Lung (tissue), 12 donors: ENCODE results near the gene CRACR2B. TPM values are rescaled to one million over a fixed set of nuclear protein-coding genes. Genes with fewer than 3 reads are reported as not detected.

Experiments used
- ATAC-seq: fragments of 200-7000 bp; cut with Tn5 transposase; one replicate; pipeline ENCODE4 v1.9.1; 2020; ENCODE audit warnings: moderate number of reproducible peaks; ENCODE audit not compliant: insufficient read depth, low FRiP score
- DNase-seq, 3 donors: peaks; one replicate each; pipeline ENCODE4 v3.0.0-alpha.2; 2013 to 2017
- H3K27ac ChIP-seq, 2 donors: one replicate each; pipeline ENCODE4 v1.5.1; 2013; ENCODE audit warnings: mild to moderate bottlenecking in 2 of 2, moderate library complexity in 2 of 2, control low read depth in 1 of 2, inconsistent platforms in 1 of 2, low read depth in 1 of 2, low read length in 1 of 2
- H3K27me3 ChIP-seq, 3 donors: one replicate each; pipeline ENCODE4 v1.5.1; 2013; ENCODE audit warnings: low read length in 2 of 3; ENCODE audit not compliant: control insufficient read depth in 3 of 3, insufficient read depth in 3 of 3
- H3K36me3 ChIP-seq, 4 donors: one replicate each; pipeline ENCODE4 v1.5.1; 2013; ENCODE audit warnings: low read length in 4 of 4, mild to moderate bottlenecking in 1 of 4, moderate library complexity in 1 of 4; ENCODE audit not compliant: control insufficient read depth in 4 of 4, insufficient read depth in 4 of 4
- H3K4me1 ChIP-seq, 5 donors: one replicate each; pipeline ENCODE4 v1.5.1; 2013; ENCODE audit warnings: low read length in 5 of 5, mild to moderate bottlenecking in 2 of 5, moderate library complexity in 1 of 5; ENCODE audit not compliant: control insufficient read depth in 5 of 5, insufficient read depth in 5 of 5
- H3K4me3 ChIP-seq: one replicate; pipeline ENCODE4 v1.5.1; 2013; ENCODE audit warnings: mild to moderate bottlenecking, control low read depth, moderate library complexity
- H3K9ac ChIP-seq, 2 donors: one replicate each; pipeline ENCODE4 v1.5.1; 2013; ENCODE audit warnings: low read length in 2 of 2, control low read depth in 1 of 2; ENCODE audit not compliant: insufficient read depth in 1 of 2
- H3K9me3 ChIP-seq, 4 donors: one replicate each; pipeline ENCODE4 v1.5.1; 2013; ENCODE audit warnings: low read length in 3 of 4, mild to moderate bottlenecking in 1 of 4, moderate library complexity in 1 of 4; ENCODE audit not compliant: control insufficient read depth in 4 of 4, insufficient read depth in 3 of 4
- WGBS, 2 donors: extraction: QIAGEN DNeasy Blood & Tissue Kit; methylation state at CpG; one replicate each; pipeline ENCODE4 v1.1.7; 2013; 5-methylcytosine and 5-hydroxymethylcytosine counted together
- polyA plus RNA-seq, 2 donors: library from polyadenylated mRNA; stranded (reverse); fragments of 200-250 nt; gene quantifications; one replicate each; pipeline ENCODE4 v1.2.1, GENCODE V29; 2013
- total RNA-seq, 2 donors: library from RNA; depleted of rRNA in 1 of 2; stranded (reverse); fragments of >200 nt in 1 of 2; gene quantifications; one replicate each; pipeline ENCODE4 v1.2.1, GENCODE V29; 2014 to 2021
- TF ChIP-seq, protein P1 (sequence below): IDR thresholded peaks from 2 replicates; pipeline ENCODE4 v1.5.1; 2012; ENCODE audit warnings: mild to moderate bottlenecking; ENCODE audit errors: control extremely low read depth, extremely low read depth
- donor health status: control.
- donor health status: control.
- donor health status: Bipolar disorder and iron deficiency.
- donor health status: healthy.
- donor health status: DM: yes; HTN: yes; CAD: no.

The CRACR2B gene
- total and polyA plus RNA-seq, 4 donors, result 17.9 to 45.1 (median 31.7) TPM

DNA sequence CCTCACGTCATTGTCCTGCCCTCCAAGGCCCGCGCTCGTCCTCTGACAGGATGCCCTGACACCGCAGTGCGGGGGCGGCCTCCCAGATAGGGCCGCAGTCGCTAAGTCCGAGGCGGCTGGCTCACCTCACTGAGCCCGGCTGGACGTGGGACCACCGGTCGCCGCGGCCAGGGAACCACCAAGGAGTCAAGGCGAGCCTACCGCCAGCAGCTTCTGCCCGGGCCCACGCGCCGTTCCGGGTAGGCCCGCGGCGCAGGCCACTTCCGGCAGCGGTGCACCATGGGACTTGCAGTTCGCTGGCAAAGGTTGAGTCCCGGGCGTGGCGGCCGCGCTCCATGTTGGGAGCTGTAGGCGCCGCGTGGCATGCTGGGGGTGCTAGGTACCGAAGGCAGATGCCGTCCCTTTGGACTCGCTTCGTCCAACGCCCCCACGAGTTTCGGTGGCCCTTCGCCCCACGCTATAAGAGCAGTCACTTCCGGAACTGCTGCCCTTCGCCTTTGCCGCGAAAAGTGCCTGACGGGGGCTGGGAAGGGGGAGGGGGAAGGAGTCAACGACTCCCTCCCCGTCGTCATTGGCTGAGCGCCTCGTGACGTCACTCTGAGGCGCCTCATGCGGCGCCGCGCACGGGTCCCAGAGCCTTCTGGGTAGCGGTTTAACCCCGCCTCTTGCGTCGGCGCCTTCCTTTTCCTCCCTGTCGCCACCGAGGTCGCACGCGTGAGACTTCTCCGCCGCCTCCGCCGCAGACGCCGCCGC lies 18.3 kb upstream of the CRACR2B start, which contains the start of gene RPLP2:
Gene RPLP2, plus strand, starts transcription at position 681 of the 753 bp plus-strand sequence. CDS start 268 bp downstream, outside the sequence.
- Histone ChIP-seq H3K9me3 (no peaks in the 10 kb centered on the region), H3K27me3 (no peaks in the 10 kb centered on the region), H3K4me3 (peak within 1 kb of the TSS; percentile 98), H3K27ac (peak within 1 kb of the TSS; percentile 94 to 97), H3K36me3 (peaks cover 0 to 25% (median 14%) of the 10 kb centered on the region in 4 donors), H3K9ac (peak within 1 kb of the TSS; percentile 79 to 86), H3K4me1 (peaks cover 6 to 26% (median 11%) of the 10 kb centered on the region in 5 donors)
- ATAC-seq (peak; percentile 91), DNase-seq (peak; percentile 98 to 99 (median 99))
- TF ChIP-seq, protein P1, sequence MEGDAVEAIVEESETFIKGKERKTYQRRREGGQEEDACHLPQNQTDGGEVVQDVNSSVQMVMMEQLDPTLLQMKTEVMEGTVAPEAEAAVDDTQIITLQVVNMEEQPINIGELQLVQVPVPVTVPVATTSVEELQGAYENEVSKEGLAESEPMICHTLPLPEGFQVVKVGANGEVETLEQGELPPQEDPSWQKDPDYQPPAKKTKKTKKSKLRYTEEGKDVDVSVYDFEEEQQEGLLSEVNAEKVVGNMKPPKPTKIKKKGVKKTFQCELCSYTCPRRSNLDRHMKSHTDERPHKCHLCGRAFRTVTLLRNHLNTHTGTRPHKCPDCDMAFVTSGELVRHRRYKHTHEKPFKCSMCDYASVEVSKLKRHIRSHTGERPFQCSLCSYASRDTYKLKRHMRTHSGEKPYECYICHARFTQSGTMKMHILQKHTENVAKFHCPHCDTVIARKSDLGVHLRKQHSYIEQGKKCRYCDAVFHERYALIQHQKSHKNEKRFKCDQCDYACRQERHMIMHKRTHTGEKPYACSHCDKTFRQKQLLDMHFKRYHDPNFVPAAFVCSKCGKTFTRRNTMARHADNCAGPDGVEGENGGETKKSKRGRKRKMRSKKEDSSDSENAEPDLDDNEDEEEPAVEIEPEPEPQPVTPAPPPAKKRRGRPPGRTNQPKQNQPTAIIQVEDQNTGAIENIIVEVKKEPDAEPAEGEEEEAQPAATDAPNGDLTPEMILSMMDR, result no peak
- WGBS, 2 donors, result 0% methylated on average over 57 to 81 of the region's 81 CpGs

DNA sequence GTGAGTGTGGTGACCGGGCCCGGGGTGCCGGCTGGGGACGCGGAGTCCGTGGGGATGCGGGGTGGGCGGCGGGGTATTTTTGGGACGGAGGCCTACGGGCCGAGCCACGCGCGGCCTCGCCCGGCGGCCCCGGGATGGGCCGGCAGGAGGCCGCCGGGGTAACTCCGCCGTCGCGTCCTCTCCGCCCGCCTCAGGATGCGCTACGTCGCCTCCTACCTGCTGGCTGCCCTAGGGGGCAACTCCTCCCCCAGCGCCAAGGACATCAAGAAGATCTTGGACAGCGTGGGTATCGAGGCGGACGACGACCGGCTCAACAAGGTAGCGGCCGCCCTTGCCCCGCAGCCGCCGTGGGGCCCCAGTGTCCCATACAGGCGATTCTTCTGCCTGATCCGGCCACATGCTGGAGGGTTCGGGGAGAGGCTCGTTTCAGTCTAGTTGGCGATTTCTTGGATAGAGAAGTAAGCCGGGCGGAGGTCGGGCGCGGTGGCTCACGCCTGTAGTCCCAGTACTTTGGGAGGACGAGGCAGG lies 17.6 kb upstream of the CRACR2B start:
- H3K9ac ChIP-seq, result peak overlapping the region; percentile 61 to 86
- peaks cover 0 to 25% (median 14%) of the 10 kb centered on the region in 4 donors for H3K36me3 ChIP-seq
- peak overlapping the region; percentile 98 for H3K4me3 ChIP-seq
- H3K4me1 ChIP-seq, result peaks cover 5 to 23% (median 9%) of the 10 kb centered on the region in 5 donors
- ATAC-seq (no peak), DNase-seq (no peak)
- H3K27ac ChIP-seq, result peak overlapping the region; percentile 94 to 97
- TF ChIP-seq, protein P1, result no peak
- no peaks in the 10 kb centered on the region for H3K9me3 ChIP-seq
- WGBS, 2 donors, result 0% methylated on average over 45 to 55 of the region's 55 CpGs
- H3K27me3 ChIP-seq, result no peaks in the 10 kb centered on the region

DNA sequence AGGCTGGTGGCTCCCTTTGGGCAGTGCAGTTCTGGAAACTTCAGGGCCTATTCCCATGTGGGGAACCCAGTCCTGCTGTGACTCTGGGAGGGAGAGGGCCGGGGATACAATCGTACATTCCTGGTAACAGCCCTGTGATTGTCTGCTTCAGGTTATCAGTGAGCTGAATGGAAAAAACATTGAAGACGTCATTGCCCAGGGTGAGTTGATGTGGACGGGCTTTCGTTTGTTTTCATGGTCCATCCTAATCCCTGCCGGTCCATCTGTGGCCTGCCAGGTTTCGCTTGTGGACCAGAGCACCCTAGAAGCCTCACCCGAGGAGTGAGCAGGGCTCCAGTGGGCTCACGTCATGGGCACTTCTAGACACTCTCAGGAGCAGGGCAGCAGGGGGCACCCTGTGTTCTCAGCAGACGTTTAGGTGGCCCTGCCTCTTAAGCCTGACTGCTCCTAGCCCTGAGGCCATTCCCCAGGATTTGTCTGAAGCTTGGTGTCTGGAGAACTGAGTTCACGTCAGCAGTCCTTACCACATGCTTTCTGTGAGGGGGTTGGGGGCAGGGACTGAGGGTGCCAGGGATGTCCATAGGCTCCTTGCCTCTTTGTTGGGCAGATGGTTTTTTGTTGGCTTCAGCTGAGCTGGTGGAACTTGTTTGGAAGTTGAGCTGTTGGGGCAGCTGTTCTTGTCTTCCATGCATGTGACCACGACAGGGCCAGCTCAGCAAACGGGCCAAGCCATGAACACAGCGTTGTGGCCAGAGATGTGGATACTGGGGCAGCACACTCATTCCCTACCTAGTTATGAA lies 16.1 kb upstream of the CRACR2B start:
- peak overlapping the region; percentile 2 to 5 for H3K27ac ChIP-seq
- DNase-seq, result no peak
- peaks cover 5 to 20% (median 6%) of the 10 kb centered on the region in 5 donors for H3K4me1 ChIP-seq
- H3K36me3 ChIP-seq, result peaks cover 0 to 31% (median 14%) of the 10 kb centered on the region in 4 donors
- 73 to 77% methylated on average over 14 of the region's 14 CpGs for WGBS, 2 donors
- H3K9ac ChIP-seq, result no peak overlapping the region
- H3K4me3 ChIP-seq, result no peak overlapping the region
- no peaks in the 10 kb centered on the region for H3K27me3 ChIP-seq
- H3K9me3 ChIP-seq, result no peaks in the 10 kb centered on the region
- TF ChIP-seq, protein P1, result no peak
- ATAC-seq, result no peak
